GM11168 (cell line): ENCODE data around the gene GNAZ.

Experiments
- in situ Hi-C: fragments of 300-500 bp; cut with MboI; formaldehyde crosslinking; loops from one replicate; pipeline ENCODE4 v1.12.0; 2022; ENCODE audit warnings: low sequenced_read_pairs; ENCODE audit not compliant: unreplicated experiment

GNAZ gene

GRCh38 chr22:23089633-23090456, 19.5 kb downstream of the GNAZ start:
- in situ Hi-C loops, result no loop called here

GRCh38 chr22:23090457-23090835, 20.1 kb downstream of the GNAZ start:
- in situ Hi-C loops, result no loop called here

GRCh38 chr22:23091760-23092159, 21.4 kb downstream of the GNAZ start:
- in situ Hi-C loops, result no loop called here

GRCh38 chr22:23092217-23092955, 22.1 kb downstream of the GNAZ start:
- in situ Hi-C loops, result no loop called here

GRCh38 chr22:23093051-23093788, 22.9 kb downstream of the GNAZ start:
- in situ Hi-C loops, result no loop called here

- in situ Hi-C loops, result no loop called here
Observed at GRCh38 chr22:23094260-23094659, 23.9 kb downstream of the GNAZ start.

GRCh38 chr22:23094695-23095681, 24.7 kb downstream of the GNAZ start:
- in situ Hi-C loops, result no loop called here

- in situ Hi-C loops, result no loop called here
Observed at GRCh38 chr22:23095733-23096342, 25.5 kb downstream of the GNAZ start.

GRCh38 chr22:23097412-23098229, 27.3 kb downstream of the GNAZ start:
- in situ Hi-C loops, result no loop called here

GRCh38 chr22:23098230-23098705, 27.9 kb downstream of the GNAZ start:
- in situ Hi-C loops, result no loop called here

GRCh38 chr22:23098718-23099530, 28.6 kb downstream of the GNAZ start:
- in situ Hi-C loops, result no loop called here

- in situ Hi-C loops, result no loop called here
Observed at GRCh38 chr22:23099531-23099804, 29.1 kb downstream of the GNAZ start.

- in situ Hi-C loops, result no loop called here
Observed at GRCh38 chr22:23100124-23100801, 29.9 kb downstream of the GNAZ start.

GRCh38 chr22:23101524-23101923, 31.2 kb downstream of the GNAZ start:
- in situ Hi-C loops, result no loop called here

GRCh38 chr22:23102002-23102655, 31.8 kb downstream of the GNAZ start:
- in situ Hi-C loops, result no loop called here

- in situ Hi-C loops, result no loop called here
Observed at GRCh38 chr22:23102776-23103175, 32.5 kb downstream of the GNAZ start.
